HepG2 (cell line): ENCODE measurements around the gene CDKN3. TPM values are rescaled to one million over a fixed set of nuclear protein-coding genes. Genes with fewer than 3 reads are reported as not detected.

Experiments used
- ATAC-seq: fragments of 200-7000 bp; cut with Tn5 transposase; 3 replicates; pipeline ENCODE4 v1.9.1; 2020; ENCODE audit warnings: mild to moderate bottlenecking, moderate library complexity
- BruUV-seq: library from RNA; stranded (reverse); fragments of 400-500 nt; replicated peaks from 2 replicates; lab custom pipeline; 2021; lab: Mats Ljungman, UMichigan
- CTCF ChIA-PET: fragments of 300-600 bp; formaldehyde crosslinking; extraction: SDS; loops from one replicate; lab custom pipeline; 2021; ENCODE audit warnings: low total read pairs, inconsistent platforms, low intra/inter-chr PET ratio; lab: Yijun Ruan, JAX
- POLR2A ChIA-PET: fragments of 350-600 bp; sonication (Branson Sonifier 250); formaldehyde crosslinking; loops from one replicate; lab custom pipeline; 2020; ENCODE audit warnings: antibody characterized with exemption, inconsistent platforms; lab: Yijun Ruan, JAX
- DNase-seq: peaks from one replicate; pipeline ENCODE4 v3.0.0-alpha.2; 2015; ENCODE audit warnings: low spot score
- FAIRE-seq: peaks from 3 replicates; lab custom pipeline; 2011; peaks lifted over from hg19 to GRCh38; lab: Jason Lieb, UNC
- H2AFZ ChIP-seq: one replicate; pipeline ENCODE4 v1.6.1; 2011; ENCODE audit warnings: low read length, inconsistent platforms
- H3K27ac ChIP-seq: fragments of 300-600 bp; 3 replicates; pipeline ENCODE4 v1.8.0; 2011; ENCODE audit warnings: mixed run types, mild to moderate bottlenecking, mixed read lengths, low read length, inconsistent platforms; ENCODE audit not compliant: insufficient read depth; ENCODE audit errors: extremely low read length
- H3K27me3 ChIP-seq, 2 experiments: fragments of 200-600 bp in 1 of 2; 2 replicates in 1 of 2; 3 replicates in 1 of 2; pipeline versions ENCODE4 v1.6.0 to v1.8.0; 2011; ENCODE audit warnings: low read length in 2 of 2, mild to moderate bottlenecking in 2 of 2, moderate library complexity in 2 of 2, inconsistent platforms in 1 of 2; ENCODE audit not compliant: insufficient read depth in 2 of 2, control insufficient read depth in 1 of 2
- H3K36me3 ChIP-seq, 2 experiments: fragments of 200-600 bp in 1 of 2; replicated peaks in 1 of 2; 2 replicates in 1 of 2; 3 replicates in 1 of 2; pipeline versions ENCODE4 v1.5.1 to v1.8.0; 2011; ENCODE audit warnings: low read length in 2 of 2, inconsistent platforms in 1 of 2; ENCODE audit not compliant: insufficient read depth in 2 of 2, control insufficient read depth in 1 of 2
- H3K4me1 ChIP-seq: 2 replicates; pipeline ENCODE4 v1.5.1; 2012; ENCODE audit warnings: low read length, inconsistent platforms; ENCODE audit not compliant: insufficient read depth
- H3K4me2 ChIP-seq: 2 replicates; pipeline ENCODE4 v1.6.0; 2011; ENCODE audit warnings: low read depth, low read length, inconsistent platforms
- H3K4me3 ChIP-seq, 3 experiments: fragments of 200-600 bp in 1 of 3; sonication (generic), shearing (Covaris generic) in 1 of 3; replicated peaks in 1 of 3; 2 replicates each; pipeline ENCODE4 v1.5.1; 2011 to 2016; ENCODE audit warnings: low read length in 3 of 3, inconsistent platforms in 2 of 3, low read depth in 2 of 3, mild to moderate bottlenecking in 2 of 3, control low read depth in 1 of 3, mixed read lengths in 1 of 3; ENCODE audit not compliant: insufficient read depth in 1 of 3
- H3K79me2 ChIP-seq: one replicate; pipeline ENCODE4 v1.6.1; 2011; ENCODE audit warnings: low read length, inconsistent platforms; ENCODE audit not compliant: insufficient read depth
- H3K9ac ChIP-seq: 2 replicates; pipeline ENCODE4 v1.6.0; 2011; ENCODE audit warnings: mild to moderate bottlenecking, low read depth, low read length, inconsistent platforms; ENCODE audit not compliant: insufficient read depth
- H3K9me3 ChIP-seq: 2 replicates; pipeline ENCODE4 v1.5.1; 2012; ENCODE audit warnings: mild to moderate bottlenecking, low read length
- H4K20me1 ChIP-seq: 2 replicates; pipeline ENCODE4 v1.6.0; 2011; ENCODE audit warnings: inconsistent platforms, mild to moderate bottlenecking, low read length, moderate library complexity; ENCODE audit not compliant: insufficient read depth
- ARNTL ChIP-seq: sonication (generic); formaldehyde crosslinking; IDR thresholded peaks from 2 replicates; pipeline ENCODE4 v1.4.0; 2020; ENCODE audit warnings: mild to moderate bottlenecking, missing genetic modification reagents
- CREM ChIP-seq, 2 experiments: sonication (generic) in 1 of 2; formaldehyde crosslinking in 1 of 2; IDR thresholded peaks; 2 replicates each; pipeline versions ENCODE4 v1.4.0 to v1.6.1; 2016 to 2020; ENCODE audit warnings: antibody characterized with exemption in 1 of 2, mild to moderate bottlenecking in 1 of 2, missing genetic modification reagents in 1 of 2
- KAT2B ChIP-seq: fragments of 150-350 bp; IDR thresholded peaks from 2 replicates; pipeline ENCODE4 v1.6.1; 2014; ENCODE audit warnings: low read depth, low read length, borderline replicate concordance
- KDM2A ChIP-seq: sonication (generic); formaldehyde crosslinking; IDR thresholded peaks from 2 replicates; pipeline ENCODE4 v1.4.0; 2020; ENCODE audit warnings: low read depth, missing genetic modification reagents, borderline replicate concordance
- NFIC ChIP-seq: IDR thresholded peaks from 2 replicates; pipeline ENCODE4 v1.6.1; 2012; ENCODE audit warnings: mild to moderate bottlenecking, low read length, inconsistent platforms
- NR2F2 ChIP-seq: IDR thresholded peaks from 2 replicates; pipeline ENCODE4 v1.6.1; 2012; ENCODE audit warnings: low read depth, inconsistent platforms, borderline replicate concordance
- TARDBP ChIP-seq: sonication (generic); formaldehyde crosslinking; IDR thresholded peaks from 2 replicates; pipeline ENCODE4 v1.8.0; 2022; ENCODE audit warnings: mild to moderate bottlenecking, missing genetic modification reagents
- ZNF3 ChIP-seq: IDR thresholded peaks from 2 replicates; pipeline ENCODE4 v1.7.0; 2017; ENCODE audit warnings: inconsistent platforms
- ZNF660 ChIP-seq: sonication (generic); formaldehyde crosslinking; IDR thresholded peaks from 2 replicates; pipeline ENCODE4 v1.5.1; 2020; ENCODE audit warnings: mild to moderate bottlenecking, low read depth, missing genetic modification reagents, borderline replicate concordance
- ZNF841 ChIP-seq: sonication (generic); formaldehyde crosslinking; IDR thresholded peaks from 2 replicates; pipeline ENCODE4 v1.8.1; 2023; ENCODE audit warnings: missing genetic modification reagents, borderline replicate concordance
- ZSCAN12 ChIP-seq: sonication (generic); formaldehyde crosslinking; IDR thresholded peaks from 2 replicates; pipeline ENCODE4 v1.9.0; 2021; ENCODE audit warnings: mild to moderate bottlenecking, missing genetic modification reagents
- ZSCAN25 ChIP-seq: sonication (generic); formaldehyde crosslinking; IDR thresholded peaks from 2 replicates; pipeline ENCODE4 v1.8.0; 2022; ENCODE audit warnings: mild to moderate bottlenecking, missing genetic modification reagents
- WGBS: methylation state at CpG from one replicate; pipeline ENCODE4 v1.1.6; 2017; ENCODE audit warnings: low lambda C conversion rate; 5-methylcytosine and 5-hydroxymethylcytosine counted together
- in situ Hi-C: cut with HindIII; loops from 2 replicates; pipeline ENCODE4 v1.10.0; 2017; ENCODE audit warnings: low pct_unique_long_range_greater_than_20kb; ENCODE audit not compliant: extremely low pct_ligation_motif_present
- intact Hi-C: fragments of 100-400 bp; cut with micrococcal nuclease; formaldehyde crosslinking; loops from one replicate; pipeline ENCODE4 v1.10.0; 2022; ENCODE audit not compliant: unreplicated experiment
- polyA plus RNA-seq, 8 experiments: library from polyadenylated mRNA; depleted of rRNA in 3 of 8; stranded (reverse) in 7 of 8; unstranded in 1 of 8; fragments of >200 nt; fragmentation: Illumina TruSeq in 4 of 8; extraction: Trizol in 4 of 8; gene quantifications; 2 replicates each; pipeline versions ENCODE4 v1.2.1 to v1.2.3, GENCODE V29; 2011 to 2016; ENCODE audit warnings: low read depth in 4 of 8, missing spikeins in 1 of 8, mixed read lengths in 1 of 8; ENCODE audit not compliant: insufficient read depth in 1 of 8
- total RNA-seq, 5 experiments: library from RNA; depleted of rRNA; stranded (reverse); fragments of >200 nt; fragmentation: Illumina TruSeq; extraction: Trizol; gene quantifications; 2 replicates each; pipeline ENCODE4 v1.2.3, GENCODE V29; 2016; ENCODE audit warnings: low read depth in 1 of 5
- TF ChIP-seq, protein P1 (sequence below): sonication (generic); formaldehyde crosslinking; IDR thresholded peaks from 2 replicates; pipeline ENCODE4 v1.8.0; 2022; ENCODE audit warnings: missing genetic modification reagents, low read depth, mild to moderate bottlenecking, borderline replicate concordance
- TF ChIP-seq, protein P2 (sequence below): sonication (generic); formaldehyde crosslinking; IDR thresholded peaks from 2 replicates; pipeline ENCODE4 v1.8.1; 2023; ENCODE audit warnings: mild to moderate bottlenecking, missing genetic modification reagents, borderline replicate concordance

CDKN3 gene
- total and polyA plus RNA-seq, 2 of the 13 experiments (the other 11 are each of a cell fraction or from before 2014, with no cell fraction given) = 63.0 to 88.9 TPM

DNA sequence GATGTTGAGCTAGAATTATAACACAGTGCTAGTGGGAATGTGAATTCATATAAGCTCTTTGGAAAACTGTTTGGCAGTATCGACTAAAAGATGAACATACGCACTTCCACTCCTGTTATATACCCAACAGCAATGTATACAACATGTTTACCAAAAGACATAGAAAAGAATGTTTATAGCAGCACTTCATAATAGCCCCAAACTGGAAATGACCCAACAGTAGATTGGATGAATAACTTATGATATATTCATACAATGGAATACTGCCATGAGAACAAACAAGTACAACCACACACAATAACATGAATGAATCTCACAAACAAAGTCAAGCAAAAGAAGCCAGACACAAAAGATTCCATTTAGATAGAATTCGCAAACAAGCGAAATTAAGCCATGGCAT, 28.5 kb upstream of the CDKN3 start:
- FAIRE-seq (no peak), ATAC-seq (no peak), DNase-seq (no peak)
- no peak for TF ChIP-seq ZSCAN25 (CRISPR knock-in tag)
- no peak for TF ChIP-seq ZNF660
- TF ChIP-seq KDM2A (CRISPR knock-in tag) = no peak
- no peak for TF ChIP-seq ARNTL
- TF ChIP-seq, protein P1, sequence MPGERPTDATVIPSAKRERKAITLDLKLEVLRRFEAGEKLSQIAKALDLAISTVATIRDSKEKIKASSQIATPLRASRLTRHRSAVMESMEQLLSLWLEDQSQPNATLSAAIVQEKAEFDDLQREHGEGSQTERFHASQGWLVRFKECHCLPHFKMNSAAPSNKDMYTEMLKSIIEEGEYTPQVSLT (CRISPR knock-in tag) = no peak
- no peak for TF ChIP-seq TARDBP
- TF ChIP-seq, protein P2, sequence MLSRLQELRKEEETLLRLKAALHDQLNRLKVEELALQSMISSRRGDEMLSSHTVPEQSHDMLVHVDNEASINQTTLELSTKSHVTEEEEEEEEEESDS (CRISPR knock-in tag) = no peak
- no peak for TF ChIP-seq CREM (IDR thresholded peaks at IDR 0.05)
- no peak for TF ChIP-seq CREM (CRISPR knock-in tag; IDR thresholded peaks at IDR 0.05)
- TF ChIP-seq ZNF841 (CRISPR knock-in tag) = no peak
- TF ChIP-seq NR2F2 = no peak
- TF ChIP-seq NFIC = no peak
- TF ChIP-seq ZSCAN12 = no peak
- no peak for TF ChIP-seq ZNF3 (CRISPR knock-in tag)
- no peak for TF ChIP-seq KAT2B
- Histone ChIP-seq H3K27me3 (no peaks in the 10 kb centered on the region), H3K4me1 (peaks cover 38% of the 10 kb centered on the region), H3K9me3 (no peaks in the 10 kb centered on the region), H3K9ac (no peak overlapping the region), H3K27ac (no peak overlapping the region), H3K4me2 (no peak overlapping the region), H3K36me3 (no peaks in the 10 kb centered on the region), H4K20me1 (no peaks in the 10 kb centered on the region), H3K79me2 (no peaks in the 10 kb centered on the region), H2AFZ (no peak overlapping the region), H3K4me3 (no peak overlapping the region)
- WGBS = 72% methylated on average over 4 of the region's 4 CpGs
- in situ Hi-C loops (loop anchor here (5.0 to 10.0 kb wide), 2 partner anchors 54 to 117 kb away; partner anchors contain the start of gene GMFB), intact Hi-C loops (loop anchor here (5.0 kb wide), 1 partner anchor 119 kb away; the partner anchor contains the start of gene GMFB)
- CTCF ChIA-PET = no interaction called here
- POLR2A ChIA-PET = interaction anchor here (1.4 to 3.0 kb wide), 6 partner anchors 15 to 755 kb away, joined by 3 to 102 read pairs (median 8); partner anchors contain the start of genes CDKN3 and GMFB
- BruUV-seq = no TSS peak
